ENCODE measurements around the gene BNIP3.

DNA sequence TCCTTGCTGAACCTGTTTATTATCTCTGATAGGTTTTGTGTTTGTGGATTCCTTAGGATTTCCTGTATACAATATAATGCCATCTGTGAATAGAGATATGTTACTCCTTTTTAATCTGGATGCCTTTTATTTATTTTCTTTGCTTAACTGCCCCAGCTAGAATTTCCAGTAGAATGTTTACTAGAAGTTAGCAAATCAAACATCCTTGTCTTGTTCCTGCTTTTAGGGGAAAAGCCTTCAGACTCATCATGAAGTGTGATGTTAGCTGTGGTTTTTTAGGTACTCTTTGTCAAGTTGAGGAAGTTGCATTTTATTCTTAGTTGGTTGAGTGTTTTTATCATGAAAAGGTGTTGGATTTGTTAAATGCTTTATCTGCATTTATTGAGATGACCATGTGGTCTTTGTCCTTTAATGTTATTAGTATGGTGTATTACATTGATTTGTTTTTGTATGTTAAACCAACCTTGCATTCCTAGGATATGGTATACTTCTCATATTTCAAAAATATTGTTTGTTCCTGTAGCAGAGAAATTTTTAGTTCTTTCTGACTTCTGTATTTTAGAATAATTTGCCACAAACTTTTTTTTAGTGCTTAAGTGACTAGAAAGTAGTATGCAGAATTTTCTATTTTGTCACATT, 56.6 kb downstream of the BNIP3 start:
- TF ChIP-seq, protein P1, sequence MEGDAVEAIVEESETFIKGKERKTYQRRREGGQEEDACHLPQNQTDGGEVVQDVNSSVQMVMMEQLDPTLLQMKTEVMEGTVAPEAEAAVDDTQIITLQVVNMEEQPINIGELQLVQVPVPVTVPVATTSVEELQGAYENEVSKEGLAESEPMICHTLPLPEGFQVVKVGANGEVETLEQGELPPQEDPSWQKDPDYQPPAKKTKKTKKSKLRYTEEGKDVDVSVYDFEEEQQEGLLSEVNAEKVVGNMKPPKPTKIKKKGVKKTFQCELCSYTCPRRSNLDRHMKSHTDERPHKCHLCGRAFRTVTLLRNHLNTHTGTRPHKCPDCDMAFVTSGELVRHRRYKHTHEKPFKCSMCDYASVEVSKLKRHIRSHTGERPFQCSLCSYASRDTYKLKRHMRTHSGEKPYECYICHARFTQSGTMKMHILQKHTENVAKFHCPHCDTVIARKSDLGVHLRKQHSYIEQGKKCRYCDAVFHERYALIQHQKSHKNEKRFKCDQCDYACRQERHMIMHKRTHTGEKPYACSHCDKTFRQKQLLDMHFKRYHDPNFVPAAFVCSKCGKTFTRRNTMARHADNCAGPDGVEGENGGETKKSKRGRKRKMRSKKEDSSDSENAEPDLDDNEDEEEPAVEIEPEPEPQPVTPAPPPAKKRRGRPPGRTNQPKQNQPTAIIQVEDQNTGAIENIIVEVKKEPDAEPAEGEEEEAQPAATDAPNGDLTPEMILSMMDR (IDR thresholded peaks at IDR 0.05 in 4 of 5, conservative IDR thresholded peaks at IDR 0.05 in 1 of 5) = no peak
- TF ChIP-seq POLR2A (IDR thresholded peaks at IDR 0.05) = no peak
